HEK293T (cell line): Measurements from ENCODE around the gene COQ10B.

Experiments used
- CTCF ChIA-PET: fragments of 350-600 bp; formaldehyde crosslinking; extraction: SDS; loops from one replicate; lab custom pipeline; 2021; ENCODE audit warnings: antibody characterized with exemption, inconsistent platforms; lab: Yijun Ruan, JAX
- POLR2A ChIA-PET: fragments of 350-600 bp; formaldehyde crosslinking; extraction: SDS; loops from one replicate; lab custom pipeline; 2020; ENCODE audit warnings: antibody characterized with exemption, inconsistent platforms; lab: Yijun Ruan, JAX
- DNase-seq: peaks from one replicate; pipeline ENCODE4 v3.0.0; 2012; ENCODE audit warnings: mixed read lengths; ENCODE audit errors: extremely low spot score
- ARNT ChIP-seq: fragments of 450-650 bp; IDR thresholded peaks from 2 replicates; pipeline ENCODE4 v1.6.1; 2017; ENCODE audit warnings: mild to moderate bottlenecking
- BHLHE40 ChIP-seq: fragments of 450-650 bp; IDR thresholded peaks from 2 replicates; pipeline ENCODE4 v1.6.1; 2016; ENCODE audit warnings: mild to moderate bottlenecking, moderate library complexity, borderline replicate concordance
- CTBP1 ChIP-seq: fragments of 450-650 bp; IDR thresholded peaks from 2 replicates; pipeline ENCODE4 v1.6.1; 2016; ENCODE audit warnings: borderline replicate concordance
- ELF4 ChIP-seq: fragments of 450-650 bp; IDR thresholded peaks from 2 replicates; pipeline ENCODE4 v1.6.1; 2017; ENCODE audit warnings: antibody characterized with exemption
- FOXA1 ChIP-seq: fragments of 450-650 bp; IDR thresholded peaks from 2 replicates; pipeline ENCODE4 v1.6.1; 2016; ENCODE audit warnings: mild to moderate bottlenecking
- FOXK2 ChIP-seq: fragments of 450-650 bp; IDR thresholded peaks from 2 replicates; pipeline ENCODE4 v1.6.1; 2016; ENCODE audit warnings: mild to moderate bottlenecking
- FOXM1 ChIP-seq: fragments of 450-650 bp; IDR thresholded peaks from 2 replicates; pipeline ENCODE4 v1.6.1; 2017; ENCODE audit warnings: mild to moderate bottlenecking, borderline replicate concordance
- HDGF ChIP-seq: fragments of 450-650 bp; IDR thresholded peaks from 2 replicates; pipeline ENCODE4 v1.6.1; 2017; ENCODE audit warnings: antibody characterized with exemption, borderline replicate concordance
- L3MBTL2 ChIP-seq: fragments of 450-650 bp; conservative IDR thresholded peaks from 2 replicates; pipeline ENCODE4 v1.6.1; 2016; ENCODE audit warnings: mild to moderate bottlenecking
- LEF1 ChIP-seq: fragments of 450-650 bp; IDR thresholded peaks from 2 replicates; pipeline ENCODE4 v1.6.1; 2017; ENCODE audit warnings: mild to moderate bottlenecking, borderline replicate concordance
- NFRKB ChIP-seq: fragments of 450-650 bp; IDR thresholded peaks from 2 replicates; pipeline ENCODE4 v1.6.1; 2016; ENCODE audit warnings: mild to moderate bottlenecking, moderate library complexity
- PKNOX1 ChIP-seq: fragments of 450-650 bp; IDR thresholded peaks from 2 replicates; pipeline ENCODE4 v1.6.1; 2016
- SP1 ChIP-seq: fragments of 450-650 bp; IDR thresholded peaks from 2 replicates; pipeline ENCODE4 v1.6.1; 2017
- SUZ12 ChIP-seq: fragments of 450-650 bp; IDR thresholded peaks from 2 replicates; pipeline ENCODE4 v1.6.1; 2016; ENCODE audit warnings: mild to moderate bottlenecking
- TARDBP ChIP-seq: fragments of 450-650 bp; IDR thresholded peaks from 2 replicates; pipeline ENCODE4 v1.6.1; 2016
- ZNF384 ChIP-seq: fragments of 450-650 bp; IDR thresholded peaks from 2 replicates; pipeline ENCODE4 v1.6.1; 2016

The COQ10B gene

DNA sequence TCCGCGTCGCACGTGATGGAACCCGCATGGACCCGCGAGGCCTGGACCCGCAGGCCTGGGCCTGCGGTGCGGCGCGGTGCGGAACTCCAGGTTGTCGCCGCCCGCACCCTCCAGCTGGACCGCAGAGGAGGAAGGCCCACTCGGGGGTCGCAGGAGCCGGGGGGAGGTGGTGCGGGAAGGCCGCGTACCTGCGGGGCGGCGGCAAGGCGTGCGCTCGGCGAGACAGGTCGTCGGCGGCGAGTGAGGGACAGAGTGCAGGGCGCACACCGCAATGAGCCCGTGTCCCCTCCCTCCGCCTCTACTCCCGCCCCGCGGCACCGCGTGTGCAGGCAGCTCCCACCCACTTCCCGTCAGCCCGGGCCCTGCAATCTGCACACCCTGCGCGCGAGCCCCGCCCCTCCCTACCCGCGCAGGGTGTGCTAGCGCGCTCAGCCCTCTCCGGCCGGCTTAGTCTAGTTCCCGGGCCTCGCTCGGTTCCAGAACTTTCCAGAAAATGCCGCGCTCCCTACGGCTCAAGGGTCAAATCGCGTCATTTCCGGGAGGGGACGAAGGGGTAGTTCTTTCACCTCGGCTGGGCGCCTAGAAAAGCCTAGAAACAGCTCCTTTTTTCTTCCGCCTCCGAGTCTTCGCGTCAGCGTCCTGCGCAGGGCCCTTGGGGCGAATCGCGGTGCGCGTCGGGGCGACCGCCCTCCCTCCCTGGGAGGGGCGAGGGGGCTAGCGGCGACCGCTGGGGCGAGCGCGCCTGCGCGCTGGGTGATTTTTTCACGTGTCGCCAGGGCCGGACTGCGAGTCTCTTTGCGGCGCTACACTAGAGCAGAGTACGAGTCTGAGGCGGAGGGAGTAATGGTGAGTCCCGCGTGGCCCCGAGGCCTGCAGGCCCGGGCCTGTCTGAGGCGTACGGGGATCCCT, 46.5 kb downstream of the COQ10B start, which contains the start of the genes HSPD1 and HSPE1:
TSS of gene HSPD1 (minus strand) at position 247 of the 909 bp plus-strand sequence. CDS start 992 bp downstream, outside the sequence.
TSS of gene HSPE1 (plus strand) at position 786 of the 909 bp plus-strand sequence. CDS start at position 844, 58 bp downstream.
- DNase-seq, result peak; percentile 93
- ChIA-PET POLR2A (interaction anchor here (0.7 to 3.8 kb wide), 20 partner anchors 8 to 394 kb away, joined by 3 to 52 read pairs (median 4); partner anchors contain the start of genes COQ10B, MARS2, MOB4 and SF3B1), CTCF (no interaction called here)
- TF ChIP-seq SP1, result peak; percentile 91
- no peak for TF ChIP-seq NFRKB
- 0 out of 2 replicates have a peak, but pooled peaks have one; percentile 1 for TF ChIP-seq FOXM1
- TF ChIP-seq BHLHE40, result no peak
- peak; percentile 77 for TF ChIP-seq ELF4
- TF ChIP-seq TARDBP, result peak; percentile 97
- TF ChIP-seq LEF1, result peak; percentile 73; the same call in 1 of the 2 replicates
- TF ChIP-seq SUZ12, result no peak
- TF ChIP-seq L3MBTL2, result peak; percentile 91
- TF ChIP-seq PKNOX1, result peak; percentile 65
- no peak for TF ChIP-seq FOXK2
- TF ChIP-seq CTBP1, result peak; percentile 79; the same call in 1 of the 2 replicates
- peak; percentile 100 for TF ChIP-seq ARNT
- TF ChIP-seq FOXA1, result no peak
- TF ChIP-seq HDGF, result 0 out of 2 replicates have a peak, but pooled peaks have one; percentile 65
- no peak for TF ChIP-seq ZNF384

- POLR2A ChIA-PET, result interaction anchor here (0.7 to 3.8 kb wide), 13 partner anchors 9 to 375 kb away, joined by 3 to 52 read pairs (median 5); partner anchors contain the start of genes COQ10B, MARS2, MOB4 and RFTN2
- CTCF ChIA-PET, result no interaction called here
- TF ChIP-seq ZNF384 (no peak), ARNT (0 out of 2 replicates have a peak, but pooled peaks have one; percentile 41), FOXA1 (no peak)
- DNase-seq, result no peak
These were observed 47.3 kb downstream of the COQ10B start for GRCh38 chr2:197500503-197501131.

- POLR2A ChIA-PET, result interaction anchor here (3.8 kb wide), 1 partner anchor 12 kb away, joined by 52 read pairs; the partner anchor contains the start of gene MOB4
- CTCF ChIA-PET, result interaction anchor here (0.7 kb wide), 1 partner anchor 253 kb away, joined by 3 read pairs; no protein-coding TSS in a partner anchor
- no peak for DNase-seq
- no peak for TF ChIP-seq ARNT
- no peak for TF ChIP-seq SP1
- TF ChIP-seq LEF1, result no peak
- no peak for TF ChIP-seq ZNF384
These were observed 48.8 kb downstream of the COQ10B start for GRCh38 chr2:197502201-197502600.

GRCh38 chr2:197502685-197503084, 49.3 kb downstream of the COQ10B start:
- TF ChIP-seq FOXA1, result no peak
- no peak for TF ChIP-seq FOXK2
- TF ChIP-seq SP1, result no peak
- no peak for TF ChIP-seq L3MBTL2
- no peak for TF ChIP-seq HDGF
- TF ChIP-seq ARNT, result no peak
- no peak for TF ChIP-seq SUZ12
- no peak for TF ChIP-seq PKNOX1
- no peak for TF ChIP-seq BHLHE40
- no peak for TF ChIP-seq ELF4
- no peak for TF ChIP-seq NFRKB
- TF ChIP-seq ZNF384, result no peak
- no peak for TF ChIP-seq TARDBP
- no peak for TF ChIP-seq CTBP1
- TF ChIP-seq LEF1, result no peak
- TF ChIP-seq FOXM1, result no peak
- CTCF ChIA-PET, result no interaction called here

GRCh38 chr2:197504000-197504399, 50.6 kb downstream of the COQ10B start:
- ChIA-PET CTCF (interaction anchor here (0.7 kb wide), 1 partner anchor 13 kb away, joined by 4 read pairs; no protein-coding TSS in a partner anchor), POLR2A (interaction anchor here (0.6 to 2.4 kb wide), 2 partner anchors 12 to 661 kb away, joined by 4 to 12 read pairs; partner anchors contain the start of gene MOB4)

More at GRCh38 chr2:197502685-197503084, 49.3 kb downstream of the COQ10B start:
- DNase-seq, result no peak
- POLR2A ChIA-PET, result interaction anchor here (3.8 kb wide), 1 partner anchor 12 kb away, joined by 52 read pairs; the partner anchor contains the start of gene MOB4

More at GRCh38 chr2:197504000-197504399, 50.6 kb downstream of the COQ10B start:
- TF ChIP-seq NFRKB (no peak), PKNOX1 (no peak), HDGF (no peak), BHLHE40 (no peak), LEF1 (no peak), ELF4 (no peak), SUZ12 (no peak), SP1 (no peak)
- DNase-seq, result no peak
